ENCODE results near the gene KCNJ16.

The KCNJ16 gene

DNA sequence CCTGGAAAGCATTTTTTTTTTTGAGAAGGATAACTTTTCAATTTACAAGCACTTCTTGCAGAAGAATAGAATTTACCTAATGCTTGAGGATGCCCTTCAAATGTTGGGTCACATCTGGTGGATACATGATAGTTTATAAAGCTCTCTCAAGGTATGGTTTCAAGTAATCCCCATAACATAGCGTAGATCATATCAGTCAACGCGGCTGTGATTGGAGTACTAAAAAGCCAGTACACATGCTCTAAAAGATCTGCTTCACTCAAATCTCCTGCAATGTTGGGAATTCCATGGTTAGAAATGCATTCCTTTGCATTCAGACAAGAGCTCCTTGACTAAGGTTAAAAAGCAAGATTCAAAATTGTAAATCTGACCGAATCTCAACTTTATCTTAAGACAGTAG is 3.9 kb upstream of the KCNJ16 start:
- H3K27ac ChIP-seq (ENCODE audit: low read depth, low read length), result no peak overlapping the region
- H3K4me1 ChIP-seq (ENCODE audit: insufficient read depth, low read length), result no peaks in the 10 kb centered on the region
- no peak overlapping the region for H3K9ac ChIP-seq (ENCODE audit: low read length)
- H3K36me3 ChIP-seq (ENCODE audit: insufficient read depth, low read length), result no peaks in the 10 kb centered on the region
- H3K27me3 ChIP-seq (ENCODE audit: control insufficient read depth in 1 of 2, insufficient read depth in 2 of 2, low read length in 2 of 2), result no peaks in the 10 kb centered on the region
- no peaks in the 10 kb centered on the region for H3K9me3 ChIP-seq (ENCODE audit: low read length)
- H3K4me3 ChIP-seq (ENCODE audit: low read depth in 1 of 2, low read length in 2 of 2), result no peak overlapping the region

DNA sequence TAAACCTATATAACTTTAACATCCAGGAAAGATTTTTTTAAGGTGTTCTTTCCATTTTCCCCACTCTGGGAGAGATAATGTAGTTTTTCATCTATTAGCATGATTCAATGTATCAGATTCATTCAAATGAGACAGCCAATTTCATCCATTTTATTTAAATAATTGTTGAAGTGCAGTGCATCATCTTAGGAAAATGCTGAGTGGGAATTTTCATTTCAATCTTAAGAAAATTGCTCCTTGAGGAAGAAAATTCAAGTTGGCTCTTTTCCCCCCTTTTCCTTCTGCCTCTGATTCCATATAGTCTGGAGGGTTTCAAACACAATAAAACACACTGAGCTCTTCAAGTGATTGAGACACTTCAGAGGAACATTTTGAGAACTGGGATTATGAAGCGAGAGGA is 3.4 kb upstream of the KCNJ16 start:
- Histone ChIP-seq H3K4me3 (ENCODE audit: low read depth in 1 of 2, low read length in 2 of 2) (no peak overlapping the region), H3K4me1 (ENCODE audit: insufficient read depth, low read length) (no peaks in the 10 kb centered on the region), H3K36me3 (ENCODE audit: insufficient read depth, low read length) (no peaks in the 10 kb centered on the region), H3K27me3 (ENCODE audit: control insufficient read depth in 1 of 2, insufficient read depth in 2 of 2, low read length in 2 of 2) (no peaks in the 10 kb centered on the region), H3K9ac (ENCODE audit: low read length) (no peak overlapping the region), H3K9me3 (ENCODE audit: low read length) (no peaks in the 10 kb centered on the region), H3K27ac (ENCODE audit: low read depth, low read length) (no peak overlapping the region)

DNA sequence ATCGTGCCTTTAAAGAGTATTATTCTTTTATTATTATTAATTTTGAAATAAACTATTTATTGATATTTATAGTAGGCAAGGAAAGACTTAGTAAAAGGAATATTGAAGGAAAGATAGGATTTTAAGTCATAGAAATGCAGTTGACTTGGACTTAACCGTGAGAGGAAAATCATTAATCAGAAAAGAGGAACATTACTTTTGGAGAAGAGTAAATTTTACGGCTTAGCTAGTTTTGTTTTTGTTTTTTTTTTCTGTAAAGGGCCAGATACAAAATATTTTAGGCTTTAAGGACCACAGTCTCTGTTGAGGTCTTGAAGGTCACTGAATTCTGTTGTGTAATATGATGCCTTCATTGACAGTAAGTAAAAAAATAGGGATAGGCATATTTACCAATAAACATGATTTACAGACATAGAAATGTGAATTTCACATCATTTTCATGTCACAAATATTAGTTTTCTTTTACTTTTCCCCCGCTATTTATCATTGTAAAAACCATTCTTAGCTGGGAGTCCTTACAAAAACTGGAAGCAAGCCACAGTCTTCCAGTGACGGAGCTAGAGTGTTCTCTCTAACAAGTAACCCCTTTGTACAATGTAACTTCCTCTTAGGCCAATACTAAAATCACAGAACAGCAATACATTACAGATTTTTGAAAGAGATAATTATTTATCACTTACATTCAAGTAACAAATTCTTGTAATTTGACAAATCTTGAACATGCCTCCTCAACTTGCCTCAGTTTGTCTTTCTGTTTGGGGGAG is 2.3 kb upstream of the KCNJ16 start:
- Histone ChIP-seq H3K36me3 (ENCODE audit: insufficient read depth, low read length) (no peaks in the 10 kb centered on the region), H3K9me3 (ENCODE audit: low read length) (no peaks in the 10 kb centered on the region), H3K27ac (ENCODE audit: low read depth, low read length) (no peak overlapping the region), H3K4me3 (ENCODE audit: low read depth in 1 of 2, low read length in 2 of 2) (no peak overlapping the region), H3K27me3 (ENCODE audit: control insufficient read depth in 1 of 2, insufficient read depth in 2 of 2, low read length in 2 of 2) (no peaks in the 10 kb centered on the region), H3K9ac (ENCODE audit: low read length) (no peak overlapping the region), H3K4me1 (ENCODE audit: insufficient read depth, low read length) (no peaks in the 10 kb centered on the region)

DNA sequence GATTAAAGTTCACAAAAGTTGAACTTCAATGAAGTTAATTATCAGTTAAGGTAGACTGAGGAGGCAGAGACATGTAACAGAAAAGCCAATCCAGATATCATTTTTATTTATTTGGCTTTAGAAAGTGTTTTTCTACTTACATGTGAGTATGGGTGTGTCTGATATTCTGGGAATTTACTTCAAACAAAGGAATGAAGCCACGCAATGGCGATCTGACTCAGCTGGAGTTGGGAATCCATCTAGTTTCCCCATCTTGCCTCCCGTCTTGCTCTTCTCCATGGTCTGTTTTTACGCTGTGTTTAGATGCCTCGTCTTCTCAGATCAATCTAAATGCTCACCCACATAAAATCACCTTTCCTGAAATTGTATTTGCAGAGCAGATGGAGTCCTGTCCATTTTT is 1.7 kb upstream of the KCNJ16 start:
- Histone ChIP-seq H3K27ac (ENCODE audit: low read depth, low read length) (no peak overlapping the region), H3K4me3 (ENCODE audit: low read depth in 1 of 2, low read length in 2 of 2) (no peak overlapping the region), H3K36me3 (ENCODE audit: insufficient read depth, low read length) (no peaks in the 10 kb centered on the region), H3K27me3 (ENCODE audit: control insufficient read depth in 1 of 2, insufficient read depth in 2 of 2, low read length in 2 of 2) (no peaks in the 10 kb centered on the region), H3K9me3 (ENCODE audit: low read length) (no peaks in the 10 kb centered on the region), H3K4me1 (ENCODE audit: insufficient read depth, low read length) (no peaks in the 10 kb centered on the region), H3K9ac (ENCODE audit: low read length) (no peak overlapping the region)

DNA sequence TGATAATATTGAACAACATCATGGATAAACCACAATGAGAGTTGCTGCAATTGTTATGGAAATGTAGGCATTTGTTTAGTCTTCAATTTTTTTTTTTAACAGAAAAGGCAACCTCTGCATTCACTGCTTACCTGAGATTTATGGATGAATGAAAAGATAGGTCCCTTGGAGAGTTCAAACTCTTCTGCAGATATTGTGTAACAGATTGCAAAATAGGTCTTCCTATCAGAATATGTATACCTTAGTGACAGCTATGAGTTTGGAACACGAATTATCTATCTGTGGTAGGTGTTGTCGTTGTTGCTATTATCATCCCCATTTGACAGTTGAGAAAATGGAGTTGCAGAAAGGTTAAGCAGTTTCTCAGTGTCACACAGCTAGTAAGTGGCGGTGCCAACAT is 1.2 kb upstream of the KCNJ16 start:
- Histone ChIP-seq H3K9me3 (ENCODE audit: low read length) (no peaks in the 10 kb centered on the region), H3K9ac (ENCODE audit: low read length) (no peak overlapping the region), H3K27ac (ENCODE audit: low read depth, low read length) (no peak overlapping the region)

DNA sequence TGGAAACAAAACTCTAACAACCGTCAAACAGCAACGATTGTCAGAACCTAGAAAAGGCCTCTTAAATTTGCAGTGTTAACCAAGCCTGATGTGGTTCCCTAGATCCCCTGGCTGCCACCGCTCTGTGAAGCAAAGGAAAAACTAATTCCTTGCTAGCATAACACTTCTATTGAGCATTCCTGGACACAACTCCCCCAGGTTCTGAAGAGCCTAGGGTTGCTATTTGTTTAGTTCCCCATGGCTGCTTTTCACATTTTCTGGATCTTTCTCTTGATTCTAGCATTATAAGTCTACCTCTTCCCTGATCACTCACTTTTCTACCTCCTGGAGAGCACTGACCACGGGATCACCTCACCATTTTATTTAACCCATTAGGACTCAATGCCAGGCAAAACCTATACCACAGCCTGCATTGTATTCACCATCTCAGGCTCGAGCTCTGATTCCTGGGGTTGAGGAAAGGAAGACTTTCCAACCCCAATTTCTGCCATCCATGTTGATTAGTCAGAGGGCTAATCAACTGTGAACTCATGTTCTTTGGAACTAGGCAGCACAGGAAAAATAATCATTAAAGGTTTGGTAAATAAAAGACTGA is 692 bp upstream of the KCNJ16 start:
- Histone ChIP-seq H3K9me3 (ENCODE audit: low read length) (no peaks in the 10 kb centered on the region), H3K9ac (ENCODE audit: low read length) (no peak overlapping the region), H3K27ac (ENCODE audit: low read depth, low read length) (no peak overlapping the region), H3K4me1 (ENCODE audit: insufficient read depth, low read length) (no peaks in the 10 kb centered on the region), H3K36me3 (ENCODE audit: insufficient read depth, low read length) (no peaks in the 10 kb centered on the region), H3K4me3 (ENCODE audit: low read depth in 1 of 2, low read length in 2 of 2) (no peak overlapping the region), H3K27me3 (ENCODE audit: control insufficient read depth in 1 of 2, insufficient read depth in 2 of 2, low read length in 2 of 2) (no peaks in the 10 kb centered on the region)

More for the DNA sequence above, 1.2 kb upstream of the KCNJ16 start:
- Histone ChIP-seq H3K4me3 (ENCODE audit: low read depth in 1 of 2, low read length in 2 of 2) (no peak overlapping the region), H3K27me3 (ENCODE audit: control insufficient read depth in 1 of 2, insufficient read depth in 2 of 2, low read length in 2 of 2) (no peaks in the 10 kb centered on the region), H3K36me3 (ENCODE audit: insufficient read depth, low read length) (no peaks in the 10 kb centered on the region), H3K4me1 (ENCODE audit: insufficient read depth, low read length) (no peaks in the 10 kb centered on the region)

DNA sequence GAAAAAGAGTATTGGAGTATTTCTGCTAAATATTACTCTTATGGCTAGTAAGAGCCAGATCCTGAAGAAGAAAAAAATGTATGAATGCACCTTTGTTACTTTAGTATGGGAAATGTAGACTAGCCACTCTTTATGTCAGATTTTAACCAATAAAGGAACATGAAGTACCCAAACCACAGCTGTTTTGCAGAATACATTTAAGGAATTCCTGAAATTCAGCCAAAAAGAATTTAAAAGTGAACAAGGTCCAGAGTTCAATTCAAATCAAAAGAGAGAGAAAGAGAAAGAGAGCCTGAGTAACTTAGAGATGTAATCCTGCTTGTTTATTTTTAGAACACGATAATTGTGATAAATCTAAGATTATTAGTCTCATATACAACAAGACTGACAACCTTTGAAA is 1.2 kb downstream of the KCNJ16 start:
- Histone ChIP-seq H3K27ac (ENCODE audit: low read depth, low read length) (no peak overlapping the region), H3K9me3 (ENCODE audit: low read length) (no peaks in the 10 kb centered on the region), H3K27me3 (ENCODE audit: control insufficient read depth in 1 of 2, insufficient read depth in 2 of 2, low read length in 2 of 2) (no peaks in the 10 kb centered on the region), H3K4me3 (ENCODE audit: low read depth in 1 of 2, low read length in 2 of 2) (no peak overlapping the region), H3K36me3 (ENCODE audit: insufficient read depth, low read length) (no peaks in the 10 kb centered on the region), H3K4me1 (ENCODE audit: insufficient read depth, low read length) (no peaks in the 10 kb centered on the region), H3K9ac (ENCODE audit: low read length) (no peak overlapping the region)

DNA sequence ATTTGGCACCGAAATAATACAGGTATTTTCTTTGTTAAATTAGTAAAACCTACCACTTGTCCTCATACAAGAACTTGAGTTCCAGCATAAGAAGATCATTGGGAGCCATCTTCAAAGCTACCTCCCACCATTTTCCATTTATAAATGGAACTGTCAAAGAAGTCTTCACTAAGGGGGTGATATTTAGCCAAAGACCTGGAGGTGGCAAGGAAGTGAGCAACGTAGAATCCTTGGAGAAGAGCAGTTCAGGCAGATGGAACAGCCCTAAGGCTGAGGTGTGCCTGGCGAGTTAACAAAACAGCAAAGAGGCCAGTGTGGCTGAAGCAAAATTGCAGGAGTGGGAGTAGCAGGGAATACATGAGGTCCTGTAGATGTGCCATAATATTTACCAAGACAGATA is 1.8 kb downstream of the KCNJ16 start:
- Histone ChIP-seq H3K27me3 (ENCODE audit: control insufficient read depth in 1 of 2, insufficient read depth in 2 of 2, low read length in 2 of 2) (no peaks in the 10 kb centered on the region), H3K9ac (ENCODE audit: low read length) (no peak overlapping the region), H3K27ac (ENCODE audit: low read depth, low read length) (no peak overlapping the region), H3K4me1 (ENCODE audit: insufficient read depth, low read length) (no peaks in the 10 kb centered on the region), H3K4me3 (ENCODE audit: low read depth in 1 of 2, low read length in 2 of 2) (no peak overlapping the region), H3K36me3 (ENCODE audit: insufficient read depth, low read length) (no peaks in the 10 kb centered on the region), H3K9me3 (ENCODE audit: low read length) (no peaks in the 10 kb centered on the region)

DNA sequence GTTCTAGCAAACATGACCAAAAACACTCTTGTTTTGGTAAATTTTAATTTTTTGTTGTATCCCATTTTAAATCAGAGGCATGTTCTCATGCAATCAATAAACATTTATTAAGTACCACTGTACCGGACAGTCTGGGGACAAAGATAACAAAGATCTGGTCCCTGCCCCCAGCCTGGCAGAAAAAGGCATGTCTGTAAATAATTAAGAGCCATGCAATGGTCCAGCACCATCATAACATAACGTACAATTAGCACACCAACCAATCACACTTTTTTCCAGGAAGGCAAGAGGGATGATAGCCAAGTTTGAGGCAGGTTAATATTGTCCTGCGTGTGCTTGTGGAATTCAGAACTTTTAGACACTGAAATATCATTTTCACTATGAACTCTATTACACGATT is 3.5 kb downstream of the KCNJ16 start:
- Histone ChIP-seq H3K9me3 (ENCODE audit: low read length) (no peaks in the 10 kb centered on the region), H3K27ac (ENCODE audit: low read depth, low read length) (no peak overlapping the region)

DNA sequence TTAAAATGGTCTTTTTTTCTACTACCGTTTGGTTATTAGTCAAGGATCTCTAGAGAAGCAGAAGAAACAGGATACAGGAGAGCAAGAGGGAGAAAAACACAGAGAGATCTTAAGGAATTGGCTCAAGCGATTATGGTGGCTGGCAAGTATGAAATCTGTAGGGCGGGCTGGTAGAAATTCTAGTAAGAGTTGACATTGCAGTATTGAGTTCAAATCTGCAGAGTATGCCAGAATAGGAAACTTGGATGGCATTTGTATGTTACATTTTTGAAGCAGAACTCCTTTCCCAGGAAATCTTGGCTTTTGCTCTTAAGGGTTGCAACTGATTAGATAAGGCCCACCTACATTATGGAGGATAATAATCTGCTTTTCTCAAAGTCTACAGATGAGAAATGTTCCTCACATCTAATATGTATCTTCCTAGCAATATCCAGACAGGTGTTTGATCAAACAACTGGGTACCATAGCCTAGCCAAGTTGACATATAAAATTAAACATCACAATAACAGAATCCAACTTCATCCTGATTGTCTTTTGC is 4.0 kb downstream of the KCNJ16 start:
- Histone ChIP-seq H3K9ac (ENCODE audit: low read length) (no peak overlapping the region), H3K9me3 (ENCODE audit: low read length) (no peaks in the 10 kb centered on the region), H3K4me1 (ENCODE audit: insufficient read depth, low read length) (no peaks in the 10 kb centered on the region), H3K36me3 (ENCODE audit: insufficient read depth, low read length) (no peaks in the 10 kb centered on the region), H3K4me3 (ENCODE audit: low read depth in 1 of 2, low read length in 2 of 2) (no peak overlapping the region), H3K27ac (ENCODE audit: low read depth, low read length) (no peak overlapping the region), H3K27me3 (ENCODE audit: control insufficient read depth in 1 of 2, insufficient read depth in 2 of 2, low read length in 2 of 2) (no peaks in the 10 kb centered on the region)

More for the DNA sequence above, 3.5 kb downstream of the KCNJ16 start:
- Histone ChIP-seq H3K4me3 (ENCODE audit: low read depth in 1 of 2, low read length in 2 of 2) (no peak overlapping the region), H3K4me1 (ENCODE audit: insufficient read depth, low read length) (no peaks in the 10 kb centered on the region), H3K9ac (ENCODE audit: low read length) (no peak overlapping the region), H3K36me3 (ENCODE audit: insufficient read depth, low read length) (no peaks in the 10 kb centered on the region), H3K27me3 (ENCODE audit: control insufficient read depth in 1 of 2, insufficient read depth in 2 of 2, low read length in 2 of 2) (no peaks in the 10 kb centered on the region)

DNA sequence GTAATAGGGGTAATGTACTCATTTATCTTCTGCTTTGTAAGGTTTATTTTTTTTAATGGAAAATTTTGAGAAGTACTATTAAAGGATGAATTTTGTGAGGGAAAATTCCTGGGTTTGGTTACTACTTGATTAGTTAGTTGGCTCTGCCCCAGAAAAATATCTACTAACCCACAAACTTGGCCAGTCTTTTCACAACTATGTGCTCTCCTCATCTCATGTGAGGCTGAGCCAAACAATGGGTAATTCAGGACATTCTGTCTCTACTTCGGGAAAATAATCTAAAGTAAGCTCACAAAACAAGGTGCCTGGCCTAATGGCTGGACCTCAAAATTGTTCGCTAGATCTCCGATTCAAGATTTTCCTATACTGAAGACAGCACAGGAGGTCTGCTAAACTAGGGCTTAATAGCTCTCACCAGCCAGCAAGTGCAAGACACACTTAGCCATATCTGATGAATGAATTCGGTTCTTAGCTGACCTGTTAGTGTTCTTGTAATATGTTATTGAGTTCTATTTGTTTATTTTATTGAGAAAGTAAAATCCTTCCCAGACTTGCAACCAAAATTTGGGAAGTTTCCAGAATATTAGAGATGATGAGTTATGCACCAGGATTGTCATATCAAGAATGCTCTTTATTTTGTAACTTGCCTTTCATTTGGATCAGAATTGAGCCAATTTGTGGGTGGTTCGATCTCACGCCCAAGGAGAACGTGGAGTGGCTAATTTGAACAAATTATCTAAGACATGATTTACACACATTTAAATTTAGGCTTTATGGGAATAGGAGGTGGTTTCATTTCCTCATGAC is 5.7 kb downstream of the KCNJ16 start:
- H3K36me3 ChIP-seq (ENCODE audit: insufficient read depth, low read length), result no peaks in the 10 kb centered on the region
- H3K27me3 ChIP-seq (ENCODE audit: control insufficient read depth in 1 of 2, insufficient read depth in 2 of 2, low read length in 2 of 2), result no peaks in the 10 kb centered on the region
- H3K9ac ChIP-seq (ENCODE audit: low read length), result no peak overlapping the region
- no peaks in the 10 kb centered on the region for H3K4me1 ChIP-seq (ENCODE audit: insufficient read depth, low read length)
- H3K4me3 ChIP-seq (ENCODE audit: low read depth in 1 of 2, low read length in 2 of 2), result no peak overlapping the region
- no peak overlapping the region for H3K27ac ChIP-seq (ENCODE audit: low read depth, low read length)
- no peaks in the 10 kb centered on the region for H3K9me3 ChIP-seq (ENCODE audit: low read length)

Measured in muscle layer of colon (tissue), 2 donors.